ENCODE data around the gene PCMTD2. TPM values are rescaled to one million over a fixed set of nuclear protein-coding genes. Genes with fewer than 3 reads are reported as not detected.
A peak's percentile ranks its signal among the peaks of the same experiment; 100 is the strongest.

PCMTD2 gene
- total and polyA plus RNA-seq, 10 of the 15 experiments (the other 5 are each of a cell fraction or from before 2014, with no cell fraction given) = 6.8 to 36.8 (median 16.5) TPM

- no peak for TF ChIP-seq EZH2 (IDR thresholded peaks at IDR 0.05; ENCODE audit: borderline replicate concordance, control insufficient read depth, low read depth, low read length)
Observed at GRCh38 chr20:64238115-64238825, 17.3 kb upstream of the PCMTD2 start (continued).

- no peaks in the 10 kb centered on the region for H3K9me3 ChIP-seq (replicated peaks; ENCODE audit: control insufficient read depth, insufficient read depth, low read length)
- H3K4me2 ChIP-seq (ENCODE audit: control insufficient read depth, insufficient read depth) = no peak overlapping the region
- 0 out of 4 replicates have a peak, but pooled peaks cover 0 to 3% of the 10 kb centered on the region in 2 experiments for H3K27me3 ChIP-seq (replicated peaks in 1 of 2; ENCODE audit: control insufficient read depth in 2 of 2, insufficient read depth in 2 of 2, low read length in 1 of 2)
- H2AFZ ChIP-seq (ENCODE audit: control insufficient read depth, low read depth, low read length) = peak overlapping the region; percentile 90
- H3K79me2 ChIP-seq (ENCODE audit: control insufficient read depth, insufficient read depth, low read length) = no peaks in the 10 kb centered on the region
- ATAC-seq = peak; percentile 96
- ChIA-PET CTCF (interaction anchor here (1.6 to 3.6 kb wide), 6 partner anchors 8 to 45 kb away, joined by 3 to 20 read pairs (median 10); partner anchors contain the start of gene PCMTD2), POLR2A (no interaction called here), SMC1A (ENCODE audit: uncharacterized antibody, unreplicated experiment) (interaction anchor here (1.4 kb wide), 1 partner anchor 10 kb away, joined by 4 read pairs; no protein-coding TSS in a partner anchor), RAD21 (ENCODE audit: unreplicated experiment) (interaction anchor here (1.2 to 1.8 kb wide), 2 partner anchors 13 to 16 kb away, joined by 3 to 6 read pairs; partner anchors contain the start of gene PCMTD2)
- in situ Hi-C loops (cut with MboI) = no loop called here
- peak; percentile 36 for DNase-seq (ENCODE audit: low read depth, low spot score)
- FAIRE-seq = no peak
- H3K27ac ChIP-seq (ENCODE audit: control insufficient read depth, insufficient read depth) = peak overlapping the region; percentile 40
- no peak overlapping the region for H3K9ac ChIP-seq (ENCODE audit: control insufficient read depth, insufficient read depth, low read length)
- BruUV-seq (replicated peaks) = no TSS peak
- H4K20me1 ChIP-seq (ENCODE audit: control insufficient read depth, insufficient read depth) = no peaks in the 10 kb centered on the region
- peaks cover 12% of the 10 kb centered on the region for H3K4me1 ChIP-seq (ENCODE audit: control insufficient read depth, insufficient read depth, low read length)
- WGBS (ENCODE audit: insufficient coverage, insufficient replicate concordance, low lambda C conversion rate, missing lambda C conversion rate) = 14% methylated on average over 7 of the region's 7 CpGs
- H3K36me3 ChIP-seq (ENCODE audit: control insufficient read depth in 2 of 2, insufficient read depth in 2 of 2, low read length in 1 of 2) = no peaks in the 10 kb centered on the region
- intact Hi-C loops (cut with micrococcal nuclease; ENCODE audit: unreplicated experiment) = no loop called here
- H3K4me3 ChIP-seq = no peak overlapping the region
- no peak for TF ChIP-seq CUX1 (IDR thresholded peaks at IDR 0.05; ENCODE audit: insufficient replicate concordance, low read depth, low read length)
- no peak for TF ChIP-seq KDM1A (IDR thresholded peaks at IDR 0.05; ENCODE audit: borderline replicate concordance)
- TF ChIP-seq ZNF217 (IDR thresholded peaks at IDR 0.05) = no peak
- TF ChIP-seq ATF7 (IDR thresholded peaks at IDR 0.05; ENCODE audit: low read depth) = no peak
- TF ChIP-seq BMI1 (IDR thresholded peaks at IDR 0.05; ENCODE audit: borderline replicate concordance) = no peak
- TF ChIP-seq TCF3 (IDR thresholded peaks at IDR 0.05; ENCODE audit: borderline replicate concordance, insufficient read depth, low read depth, low read length) = no peak
- TF ChIP-seq HDGF (IDR thresholded peaks at IDR 0.05) = no peak
- TF ChIP-seq IKZF2 (IDR thresholded peaks at IDR 0.05) = peak; percentile 44 to 60; a peak in 2 of 4 replicates
- no peak for TF ChIP-seq MLLT1 (IDR thresholded peaks at IDR 0.05)
- no peak for TF ChIP-seq E4F1 (IDR thresholded peaks at IDR 0.05; ENCODE audit: borderline replicate concordance, partially characterized antibody)
Observed at GRCh38 chr20:64238851-64239387, 16.6 kb upstream of the PCMTD2 start.

Data from GM12878 (cell line).